Endodermal cell (in vitro differentiated cells): Measurements from ENCODE around the gene SSH2. TPM values are rescaled to one million over a fixed set of nuclear protein-coding genes. Genes with fewer than 3 reads are reported as not detected.
"Not testable (repeated sequence)": the region's sequence is repeated elsewhere in the genome, so short reads cannot be mapped to it uniquely, and the experiment has no call there.

Source experiments
- DNase-seq: peaks from one replicate; pipeline ENCODE4 v3.0.0-alpha.2; 2017
- H3K27ac ChIP-seq: 2 replicates; pipeline ENCODE4 v1.5.1; 2013; ENCODE audit warnings: mild to moderate bottlenecking, low read depth, low read length, moderate library complexity
- H3K27me3 ChIP-seq: 2 replicates; pipeline ENCODE4 v1.6.1; 2013; ENCODE audit warnings: mild to moderate bottlenecking, low read length, moderate library complexity; ENCODE audit not compliant: insufficient read depth, control insufficient read depth, poor library complexity, severe bottlenecking
- H3K36me3 ChIP-seq: 2 replicates; pipeline ENCODE4 v1.7.0; 2013; ENCODE audit warnings: mild to moderate bottlenecking, low read length, moderate library complexity; ENCODE audit not compliant: control insufficient read depth, insufficient read depth
- H3K4me1 ChIP-seq: one replicate; pipeline ENCODE4 v1.7.0; 2013; ENCODE audit warnings: low read length; ENCODE audit not compliant: control insufficient read depth, insufficient read depth
- H3K4me3 ChIP-seq: 2 replicates; pipeline ENCODE4 v1.5.1; 2013; ENCODE audit warnings: mild to moderate bottlenecking, low read length, moderate library complexity
- H3K9ac ChIP-seq: 2 replicates; pipeline ENCODE4 v1.6.1; 2013; ENCODE audit warnings: mild to moderate bottlenecking, low read length, moderate library complexity; ENCODE audit not compliant: poor library complexity, severe bottlenecking; ENCODE audit errors: extremely low read depth
- H3K9me3 ChIP-seq: 2 replicates; pipeline ENCODE4 v1.6.1; 2013; ENCODE audit warnings: mild to moderate bottlenecking, low read length, moderate library complexity; ENCODE audit not compliant: control insufficient read depth
- H3K27ac Mint-ChIP-seq: 2 replicates; pipeline ENCODE4 v1.8.0; 2020; ENCODE audit warnings: mixed read lengths
- H3K27me3 Mint-ChIP-seq: 2 replicates; pipeline ENCODE4 v1.8.0; 2021; ENCODE audit warnings: mild to moderate bottlenecking, mixed read lengths; ENCODE audit not compliant: insufficient read depth
- H3K36me3 Mint-ChIP-seq: 2 replicates; pipeline ENCODE4 v1.8.0; 2020; ENCODE audit warnings: low read depth, mixed read lengths
- H3K4me1 Mint-ChIP-seq: 2 replicates; pipeline ENCODE4 v1.8.0; 2020; ENCODE audit warnings: mixed read lengths
- H3K4me3 Mint-ChIP-seq: 2 replicates; pipeline ENCODE4 v1.8.0; 2020; ENCODE audit warnings: mild to moderate bottlenecking, moderate library complexity, mixed read lengths
- H3K9me3 Mint-ChIP-seq: 2 replicates; pipeline ENCODE4 v1.8.0; 2020; ENCODE audit warnings: mild to moderate bottlenecking, mixed read lengths
- CTCF ChIP-seq: fragments of 200-600 bp; sonication (generic); conservative IDR thresholded peaks from 2 replicates; pipeline ENCODE4 v1.5.0; 2021; ENCODE audit warnings: antibody characterized with exemption, mild to moderate bottlenecking
- WGBS, 2 experiments: methylation state at CpG; one replicate each; pipeline versions ENCODE4 v1.1.5 to v1.1.7; 2013; ENCODE audit warnings: missing lambda C conversion rate in 2 of 2, mixed read lengths in 1 of 2; ENCODE audit not compliant: insufficient coverage in 1 of 2, insufficient read length in 1 of 2; 5-methylcytosine and 5-hydroxymethylcytosine counted together
- total RNA-seq, 2 donors: library from RNA; stranded (reverse); fragmentation: NEBNext Ultra II Directional in 1 of 2; extraction: Animal tissue kit (Norgen Biotek cat#: 25700) in 1 of 2; gene quantifications; 2 replicates in 1 of 2; 3 replicates in 1 of 2; pipeline ENCODE4 v1.2.1, GENCODE V29; 2021

Gene SSH2
- total RNA-seq, 2 donors from 2014 or later: 11.3 to 13.5 TPM

DNA sequence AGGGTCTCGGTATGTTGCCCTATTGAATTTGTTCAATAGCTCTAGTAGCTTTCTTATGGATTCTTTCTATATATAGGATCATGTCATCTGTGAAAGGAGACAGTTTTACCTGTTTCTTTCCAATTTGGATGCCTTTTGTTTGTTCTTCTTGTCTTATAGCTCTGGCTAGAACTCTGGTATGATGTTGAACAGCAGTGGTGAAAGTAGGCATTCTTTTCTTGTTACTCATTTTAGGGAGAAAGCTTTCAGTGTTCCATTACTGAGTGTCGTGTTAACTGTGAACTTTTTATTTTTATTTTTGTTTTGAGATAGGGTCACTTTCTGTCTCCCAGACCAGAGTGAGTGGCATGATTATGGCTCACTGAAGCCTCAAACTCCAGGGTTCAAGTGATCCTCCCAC, 32.6 kb upstream of the SSH2 start:
- peaks cover 12% of the 10 kb centered on the region for H3K9me3 Mint-ChIP-seq
- no peaks in the 10 kb centered on the region for H3K27me3 ChIP-seq
- no peak for TF ChIP-seq CTCF
- H3K27ac Mint-ChIP-seq: no peak overlapping the region
- H3K4me3 ChIP-seq: no peak overlapping the region
- no peaks in the 10 kb centered on the region for H3K36me3 ChIP-seq
- no peak overlapping the region for H3K9ac ChIP-seq
- H3K27ac ChIP-seq: no peak overlapping the region
- WGBS, 2 experiments: 100% methylated on average over 1 of the region's 2 CpGs
- H3K4me1 ChIP-seq: no peaks in the 10 kb centered on the region
- no peak for DNase-seq
- H3K27me3 Mint-ChIP-seq: peaks cover 6% of the 10 kb centered on the region
- no peaks in the 10 kb centered on the region for H3K4me1 Mint-ChIP-seq
- H3K9me3 ChIP-seq: no peaks in the 10 kb centered on the region
- no peaks in the 10 kb centered on the region for H3K36me3 Mint-ChIP-seq
- no peak overlapping the region for H3K4me3 Mint-ChIP-seq

- peaks cover 3% of the 10 kb centered on the region for H3K27me3 Mint-ChIP-seq
- Histone ChIP-seq H3K27ac (no peak overlapping the region), H3K36me3 (no peaks in the 10 kb centered on the region), H3K27me3 (no peaks in the 10 kb centered on the region), H3K4me3 (no peak overlapping the region), H3K9me3 (peaks cover 6% of the 10 kb centered on the region), H3K4me1 (no peaks in the 10 kb centered on the region), H3K9ac (no peak overlapping the region)
- H3K27ac Mint-ChIP-seq: peak overlapping the region; percentile 37
- TF ChIP-seq CTCF: no peak
- H3K9me3 Mint-ChIP-seq: peaks cover 22% of the 10 kb centered on the region
- WGBS, 2 experiments: 82 to 94% methylated on average over 2 to 4 of the region's 4 CpGs
- DNase-seq: no peak
- no peak overlapping the region for H3K4me3 Mint-ChIP-seq
- H3K36me3 Mint-ChIP-seq: no peaks in the 10 kb centered on the region
- H3K4me1 Mint-ChIP-seq: no peaks in the 10 kb centered on the region
Measured at GRCh38 chr17:29959658-29960337, 29.8 kb upstream of the SSH2 start.

DNA sequence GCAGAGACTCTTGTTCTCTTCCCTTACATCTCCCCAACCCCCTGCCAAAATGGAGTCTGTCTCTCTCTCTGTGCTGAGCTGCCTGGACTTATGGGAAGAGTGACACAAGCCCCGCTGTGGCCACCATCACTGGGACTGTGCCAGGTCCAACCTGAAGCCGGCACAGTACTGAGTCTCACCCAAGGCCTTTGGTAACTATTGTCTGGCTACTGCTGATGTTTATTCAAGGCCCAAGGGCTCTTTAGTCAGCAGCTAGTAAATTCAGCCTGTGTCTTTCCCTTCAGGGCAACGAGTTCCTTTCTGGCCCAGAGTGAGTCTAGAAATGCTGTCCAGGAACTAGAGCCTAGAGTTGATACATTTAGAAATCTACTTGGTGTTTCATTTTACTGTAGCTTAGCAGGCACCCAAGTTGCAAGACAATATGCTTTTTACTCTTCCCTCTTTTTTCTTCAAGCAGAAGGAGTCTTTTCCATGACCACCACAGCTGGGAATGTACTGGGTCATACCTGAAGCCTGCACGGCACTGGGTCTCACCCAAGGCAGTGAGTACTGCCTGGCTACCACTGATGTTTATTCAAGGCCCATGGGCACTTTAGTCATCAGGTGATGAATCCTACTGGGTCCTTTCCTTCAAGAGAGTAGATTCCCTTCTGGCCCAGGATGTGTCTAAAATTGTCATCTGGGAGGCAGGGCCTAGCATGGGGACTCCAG, 29.1 kb upstream of the SSH2 start:
- WGBS, 2 experiments: 92 to 93% methylated on average over 2 to 4 of the region's 4 CpGs
- peaks cover 25% of the 10 kb centered on the region for H3K9me3 Mint-ChIP-seq
- no peaks in the 10 kb centered on the region for H3K36me3 ChIP-seq
- H3K27ac Mint-ChIP-seq: no peak overlapping the region
- peaks cover 13% of the 10 kb centered on the region for H3K9me3 ChIP-seq
- H3K27ac ChIP-seq: no peak overlapping the region
- no peaks in the 10 kb centered on the region for H3K27me3 ChIP-seq
- H3K4me3 Mint-ChIP-seq: no peak overlapping the region
- no peak for TF ChIP-seq CTCF
- no peaks in the 10 kb centered on the region for H3K36me3 Mint-ChIP-seq
- no peak overlapping the region for H3K9ac ChIP-seq
- DNase-seq: no peak
- H3K27me3 Mint-ChIP-seq: peaks cover 1% of the 10 kb centered on the region
- no peaks in the 10 kb centered on the region for H3K4me1 Mint-ChIP-seq
- no peaks in the 10 kb centered on the region for H3K4me1 ChIP-seq
- H3K4me3 ChIP-seq: no peak overlapping the region

GRCh38 chr17:29957488-29957887, 27.5 kb upstream of the SSH2 start:
- H3K27me3 Mint-ChIP-seq, H3K27me3 ChIP-seq, H3K27ac ChIP-seq, H3K4me3 ChIP-seq, H3K4me1 Mint-ChIP-seq, H3K4me1 ChIP-seq, H3K9ac ChIP-seq, H3K4me3 Mint-ChIP-seq, H3K27ac Mint-ChIP-seq, H3K36me3 Mint-ChIP-seq, H3K36me3 ChIP-seq, DNase-seq: not testable (repeated sequence)
- WGBS, 2 experiments: 100% methylated on average over 1 of the region's 1 CpG; no CpG with 5 or more reads in 1 of the 2 experiments
- peaks cover 31% of the 10 kb centered on the region for H3K9me3 Mint-ChIP-seq
- peaks cover 25% of the 10 kb centered on the region for H3K9me3 ChIP-seq
